Measurements from ENCODE around the gene PPARG. TPM values are rescaled to one million over a fixed set of nuclear protein-coding genes. Genes with fewer than 3 reads are reported as not detected.

PPARG gene
- total and polyA plus RNA-seq, 2 of the 13 experiments (the other 11 are each of a cell fraction or from before 2014, with no cell fraction given), result 13.9 to 58.3 TPM

- 23% methylated on average over 3 of the region's 3 CpGs for WGBS (ENCODE audit: low lambda C conversion rate)
- CTCF ChIA-PET (ENCODE audit: low intra/inter-chr PET ratio, low total read pairs), result no interaction called here
Observed at GRCh38 chr3:12268049-12268735, 20.7 kb upstream of the PPARG start.

More at GRCh38 chr3:12268049-12268735, 20.7 kb upstream of the PPARG start:
- Histone ChIP-seq H2AFZ (ENCODE audit: low read length) (no peak overlapping the region), H3K4me3 (replicated peaks in 1 of 3; ENCODE audit: insufficient read depth in 1 of 3, low read depth in 2 of 3, low read length in 3 of 3) (no peak overlapping the region), H3K27me3 (ENCODE audit: control insufficient read depth in 1 of 2, insufficient read depth in 2 of 2, low read length in 2 of 2) (peaks cover 0 to 6% of the 10 kb centered on the region in 2 experiments; a peak in 1 of 5 replicates), H3K79me2 (ENCODE audit: insufficient read depth, low read length) (no peaks in the 10 kb centered on the region), H3K4me1 (ENCODE audit: insufficient read depth, low read length) (peaks cover 10% of the 10 kb centered on the region), H3K36me3 (replicated peaks in 1 of 2; ENCODE audit: control insufficient read depth in 1 of 2, insufficient read depth in 2 of 2, low read length in 2 of 2) (no peaks in the 10 kb centered on the region), H3K27ac (ENCODE audit: extremely low read length, insufficient read depth, low read length) (no peak overlapping the region), H4K20me1 (ENCODE audit: insufficient read depth, low read length) (no peaks in the 10 kb centered on the region), H3K9me3 (ENCODE audit: low read length) (no peaks in the 10 kb centered on the region), H3K9ac (ENCODE audit: insufficient read depth, low read depth, low read length) (no peak overlapping the region), H3K4me2 (ENCODE audit: low read depth, low read length) (no peak overlapping the region)
- TF ChIP-seq CSRNP1 (CRISPR knock-in tag; IDR thresholded peaks at IDR 0.05) (no peak), HNRNPLL (IDR thresholded peaks at IDR 0.05; ENCODE audit: low read depth, low read length, poor library complexity, severe bottlenecking) (no peak), ZNF720 (CRISPR knock-in tag; IDR thresholded peaks at IDR 0.05) (no peak), TRIM24 (CRISPR knock-in tag; IDR thresholded peaks at IDR 0.05) (no peak), TERF1 (CRISPR knock-in tag; IDR thresholded peaks at IDR 0.05) (no peak), ASH2L (IDR thresholded peaks at IDR 0.05; ENCODE audit: insufficient read length, low read depth, low read length) (no peak), NFKBIZ (CRISPR knock-in tag; IDR thresholded peaks at IDR 0.05) (no peak), MNT (IDR thresholded peaks at IDR 0.05) (no peak), ADNP (CRISPR knock-in tag; IDR thresholded peaks at IDR 0.05) (no peak), ZNF644 (CRISPR knock-in tag; IDR thresholded peaks at IDR 0.05; ENCODE audit: low read depth) (no peak), DDIT3 (CRISPR knock-in tag; IDR thresholded peaks at IDR 0.05) (no peak), ZNF326 (CRISPR knock-in tag; IDR thresholded peaks at IDR 0.05; ENCODE audit: borderline replicate concordance) (no peak), THAP8 (CRISPR knock-in tag; IDR thresholded peaks at IDR 0.05; ENCODE audit: borderline replicate concordance) (no peak), ZNF160 (CRISPR knock-in tag; IDR thresholded peaks at IDR 0.05) (no peak)
- intact Hi-C loops (cut with micrococcal nuclease; ENCODE audit: unreplicated experiment) (no loop called here), in situ Hi-C loops (cut with HindIII; ENCODE audit: extremely low pct_ligation_motif_present, low pct_unique_long_range_greater_than_20kb) (no loop called here)
- FAIRE-seq (no peak), DNase-seq (ENCODE audit: low spot score) (no peak), ATAC-seq (no peak)
- no TSS peak for BruUV-seq (replicated peaks)
- POLR2A ChIA-PET, result no interaction called here

Measured in HepG2 (cell line).